ENCODE data around the gene RABAC1. TPM values are rescaled to one million over a fixed set of nuclear protein-coding genes. Genes with fewer than 3 reads are reported as not detected.

The RABAC1 gene
- total and polyA plus RNA-seq, 8 donors, result 53.1 to 186 (median 74.2) TPM

DNA sequence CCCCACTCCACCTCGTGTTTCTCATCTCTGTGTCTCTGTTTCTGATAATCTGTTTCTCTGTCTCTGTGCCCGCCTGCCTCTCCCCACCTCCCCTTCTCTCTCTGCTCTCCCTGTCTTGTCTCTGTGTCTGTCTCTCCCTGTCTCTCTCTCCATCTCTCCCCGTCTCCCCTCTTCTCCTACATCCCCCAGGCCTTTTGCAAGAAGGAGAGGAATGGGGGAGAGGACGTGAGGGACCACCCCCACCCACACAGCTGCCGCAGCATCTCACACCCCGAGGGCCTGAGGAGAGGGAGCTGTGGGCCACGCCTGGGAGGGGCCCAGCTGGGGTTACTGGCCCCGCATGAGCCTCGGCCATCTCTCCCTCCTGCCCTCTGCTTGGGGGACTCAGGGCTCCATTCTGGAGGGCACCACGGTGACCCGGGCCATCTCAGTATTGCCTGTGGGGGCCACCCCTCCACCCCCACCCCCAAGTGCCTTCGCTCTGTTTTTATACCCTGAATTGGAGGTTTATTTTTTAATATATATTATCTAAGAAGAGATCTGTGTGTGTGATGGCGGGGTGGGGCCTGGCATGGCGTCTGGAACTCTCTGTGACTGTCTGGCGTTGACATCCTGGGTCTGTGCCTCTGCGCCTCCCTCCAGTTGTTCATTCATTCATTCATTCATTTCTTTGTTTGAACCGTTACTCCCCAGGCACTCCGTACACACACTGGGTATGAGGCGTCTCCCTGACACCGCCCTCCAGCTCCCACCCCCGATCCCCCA is 52.0 kb downstream of the RABAC1 start:
- ATAC-seq (no peak), DNase-seq (no peak)
- intact Hi-C loops (cut with DNase I), result no loop called here
- H3K9me3 ChIP-seq, result no peaks in the 10 kb centered on the region
- H3K4me3 ChIP-seq, result no peak overlapping the region
- TF ChIP-seq, protein P1, sequence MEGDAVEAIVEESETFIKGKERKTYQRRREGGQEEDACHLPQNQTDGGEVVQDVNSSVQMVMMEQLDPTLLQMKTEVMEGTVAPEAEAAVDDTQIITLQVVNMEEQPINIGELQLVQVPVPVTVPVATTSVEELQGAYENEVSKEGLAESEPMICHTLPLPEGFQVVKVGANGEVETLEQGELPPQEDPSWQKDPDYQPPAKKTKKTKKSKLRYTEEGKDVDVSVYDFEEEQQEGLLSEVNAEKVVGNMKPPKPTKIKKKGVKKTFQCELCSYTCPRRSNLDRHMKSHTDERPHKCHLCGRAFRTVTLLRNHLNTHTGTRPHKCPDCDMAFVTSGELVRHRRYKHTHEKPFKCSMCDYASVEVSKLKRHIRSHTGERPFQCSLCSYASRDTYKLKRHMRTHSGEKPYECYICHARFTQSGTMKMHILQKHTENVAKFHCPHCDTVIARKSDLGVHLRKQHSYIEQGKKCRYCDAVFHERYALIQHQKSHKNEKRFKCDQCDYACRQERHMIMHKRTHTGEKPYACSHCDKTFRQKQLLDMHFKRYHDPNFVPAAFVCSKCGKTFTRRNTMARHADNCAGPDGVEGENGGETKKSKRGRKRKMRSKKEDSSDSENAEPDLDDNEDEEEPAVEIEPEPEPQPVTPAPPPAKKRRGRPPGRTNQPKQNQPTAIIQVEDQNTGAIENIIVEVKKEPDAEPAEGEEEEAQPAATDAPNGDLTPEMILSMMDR (IDR thresholded peaks at IDR 0.05), result no peak
- H3K27ac ChIP-seq, result no peak overlapping the region
- H3K4me1 ChIP-seq, result no peaks in the 10 kb centered on the region
- peaks cover under 1 to 65% of the 10 kb centered on the region in 2 donors for H3K36me3 ChIP-seq
- H3K27me3 ChIP-seq, result peaks cover 3 to 15% of the 10 kb centered on the region in 2 donors

Other genes with a start within 250 kb of the RABAC1 start
- gene CEACAM6, start 203.8 kb downstream of the RABAC1 start, total RNA-seq, result 1,000 to 10,000 TPM in 1 of 2 donors, 100 to 1,000 TPM in 1; 367 to 1,560 TPM
- gene CEACAM6, start 203.8 kb downstream of the RABAC1 start, polyA plus RNA-seq (ENCODE audit: insufficient read length in 6 of 6), result 1 to 10 TPM; 2.1 to 3.7 (median 3.3) TPM
- gene CEACAM3, start 162.7 kb downstream of the RABAC1 start, total RNA-seq, result 1 to 10 TPM in 1 of 2 donors, under 1 TPM in 1; 0.87 to 8.6 TPM
- gene CEACAM3, start 162.7 kb downstream of the RABAC1 start, polyA plus RNA-seq (ENCODE audit: insufficient read length in 6 of 6), result under 1 TPM in 3 of 6 donors, not detected in 3; 0.12 to 0.38 (median 0.34) TPM
- gene LYPD4, start 114.6 kb downstream of the RABAC1 start, total RNA-seq, result not detected
- not detected for gene LYPD4, start 114.6 kb downstream of the RABAC1 start, polyA plus RNA-seq (ENCODE audit: insufficient read length in 6 of 6)
- gene DMRTC2, start 114.3 kb downstream of the RABAC1 start, total RNA-seq, result not detected
- not detected for gene DMRTC2, start 114.3 kb downstream of the RABAC1 start, polyA plus RNA-seq (ENCODE audit: insufficient read length in 6 of 6)
- gene RPS19, start 99.1 kb downstream of the RABAC1 start, total RNA-seq, result 1,000 to 10,000 TPM; 1,560 to 2,044 TPM
- 1,000 to 10,000 TPM; 1,694 to 2,456 (median 1,910) TPM for gene RPS19, start 99.1 kb downstream of the RABAC1 start, polyA plus RNA-seq (ENCODE audit: insufficient read length in 6 of 6)
- gene CD79A, start 82.0 kb downstream of the RABAC1 start, total RNA-seq, result 1 to 10 TPM in 1 of 2 donors, under 1 TPM in 1; 0.99 to 2.1 TPM
- gene CD79A, start 82.0 kb downstream of the RABAC1 start, polyA plus RNA-seq (ENCODE audit: insufficient read length in 6 of 6), result 1 to 10 TPM in 4 of 6 donors, under 1 TPM in 2; 0.51 to 2.3 (median 1.2) TPM
- 100 to 1,000 TPM; 129 to 202 TPM for gene ARHGEF1, start 76.1 kb downstream of the RABAC1 start, total RNA-seq
- gene ARHGEF1, start 76.1 kb downstream of the RABAC1 start, polyA plus RNA-seq (ENCODE audit: insufficient read length in 6 of 6), result 10 to 100 TPM; 60.8 to 85.7 (median 77.7) TPM
- gene ERFL, start 30.9 kb downstream of the RABAC1 start, total RNA-seq, result under 1 TPM; 0.15 to 0.34 TPM
- gene ERFL, start 30.9 kb downstream of the RABAC1 start, polyA plus RNA-seq (ENCODE audit: insufficient read length in 6 of 6), result under 1 TPM in 4 of 6 donors, not detected in 2; 0.08 to 0.38 (median 0.26) TPM
- not detected for gene ATP1A3, start 34.9 kb upstream of the RABAC1 start, total RNA-seq
- under 1 TPM in 5 of 6 donors, not detected in 1; 0.20 to 0.86 (median 0.40) TPM for gene ATP1A3, start 34.9 kb upstream of the RABAC1 start, polyA plus RNA-seq (ENCODE audit: insufficient read length in 6 of 6)
- under 1 TPM; 0.29 to 0.81 TPM for gene GRIK5, start 110.9 kb upstream of the RABAC1 start, total RNA-seq
- 10 to 100 TPM in 1 of 6 donors, 1 to 10 TPM in 5; 4.6 to 11.6 (median 5.4) TPM for gene GRIK5, start 110.9 kb upstream of the RABAC1 start, polyA plus RNA-seq (ENCODE audit: insufficient read length in 6 of 6)
- 10 to 100 TPM in 1 of 2 donors, 1 to 10 TPM in 1; 9.4 to 11.2 TPM for gene ZNF574, start 116.8 kb upstream of the RABAC1 start, total RNA-seq
- 10 to 100 TPM; 10.6 to 15.4 (median 13.5) TPM for gene ZNF574, start 116.8 kb upstream of the RABAC1 start, polyA plus RNA-seq (ENCODE audit: insufficient read length in 6 of 6)
- 10 to 100 TPM in 1 of 2 donors, 1 to 10 TPM in 1; 2.0 to 10.0 TPM for gene POU2F2, start 173.1 kb upstream of the RABAC1 start, total RNA-seq
- 1 to 10 TPM in 5 of 6 donors, under 1 TPM in 1; 0.87 to 1.7 (median 1.4) TPM for gene POU2F2, start 173.1 kb upstream of the RABAC1 start, polyA plus RNA-seq (ENCODE audit: insufficient read length in 6 of 6)